ENCODE measurements around the gene TP53I3. TPM values are rescaled to one million over a fixed set of nuclear protein-coding genes. Genes with fewer than 3 reads are reported as not detected.

TP53I3 gene
- total and polyA plus RNA-seq, 3 donors from 2014 or later: 31.3 to 70.4 (median 36.5) TPM

DNA sequence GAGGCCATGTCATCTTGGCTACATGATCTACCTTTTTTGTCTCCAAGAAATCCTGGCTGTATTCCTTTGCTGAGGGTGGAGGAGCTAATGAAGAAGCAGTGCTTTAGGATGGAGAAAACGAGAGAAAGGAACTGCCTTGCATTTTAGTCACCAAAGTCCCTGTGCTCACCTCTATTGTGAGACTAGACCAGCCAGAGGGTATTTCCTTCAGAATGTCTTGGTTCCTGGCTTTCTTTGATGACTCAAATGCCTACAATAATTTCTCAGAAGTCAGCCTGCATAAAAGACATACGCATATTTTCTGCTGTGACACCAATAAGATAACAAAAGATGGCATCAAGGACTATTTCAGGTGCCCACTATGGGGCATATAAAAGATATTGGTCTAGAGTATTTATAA is 19.3 kb downstream of the TP53I3 start:
- Histone ChIP-seq H3K9me3 (no peaks in the 10 kb centered on the region), H3K27me3 (no peaks in the 10 kb centered on the region), H3K36me3 (ENCODE audit: low read depth, missing control alignments) (no peaks in the 10 kb centered on the region), H3K27ac (no peak overlapping the region), H3K4me1 (no peaks in the 10 kb centered on the region), H3K4me3 (no peak overlapping the region)
- TF ChIP-seq, protein P1, sequence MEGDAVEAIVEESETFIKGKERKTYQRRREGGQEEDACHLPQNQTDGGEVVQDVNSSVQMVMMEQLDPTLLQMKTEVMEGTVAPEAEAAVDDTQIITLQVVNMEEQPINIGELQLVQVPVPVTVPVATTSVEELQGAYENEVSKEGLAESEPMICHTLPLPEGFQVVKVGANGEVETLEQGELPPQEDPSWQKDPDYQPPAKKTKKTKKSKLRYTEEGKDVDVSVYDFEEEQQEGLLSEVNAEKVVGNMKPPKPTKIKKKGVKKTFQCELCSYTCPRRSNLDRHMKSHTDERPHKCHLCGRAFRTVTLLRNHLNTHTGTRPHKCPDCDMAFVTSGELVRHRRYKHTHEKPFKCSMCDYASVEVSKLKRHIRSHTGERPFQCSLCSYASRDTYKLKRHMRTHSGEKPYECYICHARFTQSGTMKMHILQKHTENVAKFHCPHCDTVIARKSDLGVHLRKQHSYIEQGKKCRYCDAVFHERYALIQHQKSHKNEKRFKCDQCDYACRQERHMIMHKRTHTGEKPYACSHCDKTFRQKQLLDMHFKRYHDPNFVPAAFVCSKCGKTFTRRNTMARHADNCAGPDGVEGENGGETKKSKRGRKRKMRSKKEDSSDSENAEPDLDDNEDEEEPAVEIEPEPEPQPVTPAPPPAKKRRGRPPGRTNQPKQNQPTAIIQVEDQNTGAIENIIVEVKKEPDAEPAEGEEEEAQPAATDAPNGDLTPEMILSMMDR (IDR thresholded peaks at IDR 0.05): no peak
- no peak for TF ChIP-seq POLR2A (IDR thresholded peaks at IDR 0.05)
- intact Hi-C loops (cut with DNase I; ENCODE audit: low total_unique reads): no loop called here
- no peak for DNase-seq
- WGBS, 2 donors: 81 to 87% methylated on average over 2 of the region's 2 CpGs

DNA sequence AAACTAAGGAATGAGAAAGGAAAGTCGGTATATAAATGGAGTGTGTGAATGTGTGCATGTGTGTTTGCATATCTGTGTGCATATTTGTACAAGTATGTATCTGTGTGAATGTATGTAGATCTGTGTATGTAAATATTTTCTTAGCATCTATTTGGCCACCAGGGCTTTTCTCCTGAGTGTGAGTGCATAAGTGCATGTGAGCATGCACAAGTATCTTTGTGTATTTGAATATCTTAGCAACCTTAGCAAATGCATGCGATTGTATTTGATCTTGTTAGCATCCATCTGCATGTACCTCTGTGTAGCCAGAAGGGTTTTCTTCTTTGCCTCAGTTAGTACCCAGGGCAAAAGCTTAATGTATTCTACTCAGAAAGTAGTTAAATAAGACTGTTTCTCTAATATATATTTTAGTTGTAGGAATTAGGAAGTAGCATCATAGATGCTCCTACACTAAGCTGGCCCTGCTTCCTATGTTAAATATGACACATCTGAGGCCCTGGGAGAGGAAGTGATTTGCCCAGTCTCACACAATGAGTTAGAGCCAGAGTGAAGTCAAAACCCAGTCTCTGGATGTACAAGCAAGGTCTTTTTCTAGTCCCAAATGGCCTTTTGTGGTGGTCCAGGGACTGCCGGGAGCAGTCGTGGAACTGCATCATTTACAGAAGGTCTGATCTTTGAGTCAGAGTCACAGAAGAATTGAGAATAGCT is 25.9 kb downstream of the TP53I3 start:
- intact Hi-C loops (cut with DNase I; ENCODE audit: low total_unique reads): no loop called here
- TF ChIP-seq POLR2A (IDR thresholded peaks at IDR 0.05): no peak
- TF ChIP-seq, protein P1 (IDR thresholded peaks at IDR 0.05): no peak
- 83 to 91% methylated on average over 4 of the region's 4 CpGs for WGBS, 2 donors

DNA sequence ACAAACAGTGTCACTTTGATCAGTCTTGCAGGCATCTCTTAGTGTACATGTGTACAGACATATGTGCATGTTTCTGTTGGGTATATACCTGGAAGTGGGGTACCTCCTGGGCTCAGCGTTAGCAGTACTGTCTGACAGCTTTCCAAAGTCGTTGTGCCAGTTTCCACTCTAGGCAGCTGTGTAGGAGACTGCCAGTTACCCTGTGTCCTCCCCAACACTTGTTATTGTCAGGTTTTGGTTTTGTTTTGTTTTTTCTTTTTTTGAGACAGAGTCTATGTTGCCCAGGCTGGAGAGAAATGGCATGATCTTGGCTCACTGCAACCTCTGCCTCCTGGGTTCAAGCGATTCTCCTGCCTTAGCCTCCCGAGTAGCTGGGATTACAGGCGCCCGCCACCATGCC is 28.9 kb downstream of the TP53I3 start:
- intact Hi-C loops (cut with DNase I; ENCODE audit: low total_unique reads): no loop called here
- no peak for TF ChIP-seq POLR2A (IDR thresholded peaks at IDR 0.05)
- TF ChIP-seq, protein P1 (IDR thresholded peaks at IDR 0.05): no peak
- DNase-seq: no peak
- H3K4me3 ChIP-seq: no peak overlapping the region
- H3K4me1 ChIP-seq: no peaks in the 10 kb centered on the region
- no peaks in the 10 kb centered on the region for H3K36me3 ChIP-seq (ENCODE audit: low read depth, missing control alignments)
- no peak overlapping the region for H3K27ac ChIP-seq
- WGBS, 2 donors: 88 to 97% methylated on average over 6 of the region's 6 CpGs
- H3K27me3 ChIP-seq: no peaks in the 10 kb centered on the region
- no peaks in the 10 kb centered on the region for H3K9me3 ChIP-seq

More for the DNA sequence above, 25.9 kb downstream of the TP53I3 start:
- H3K9me3 ChIP-seq: no peaks in the 10 kb centered on the region
- no peak overlapping the region for H3K4me3 ChIP-seq
- H3K36me3 ChIP-seq (ENCODE audit: low read depth, missing control alignments): no peaks in the 10 kb centered on the region
- no peaks in the 10 kb centered on the region for H3K27me3 ChIP-seq
- H3K4me1 ChIP-seq: no peaks in the 10 kb centered on the region
- H3K27ac ChIP-seq: no peak overlapping the region
- DNase-seq: no peak

DNA sequence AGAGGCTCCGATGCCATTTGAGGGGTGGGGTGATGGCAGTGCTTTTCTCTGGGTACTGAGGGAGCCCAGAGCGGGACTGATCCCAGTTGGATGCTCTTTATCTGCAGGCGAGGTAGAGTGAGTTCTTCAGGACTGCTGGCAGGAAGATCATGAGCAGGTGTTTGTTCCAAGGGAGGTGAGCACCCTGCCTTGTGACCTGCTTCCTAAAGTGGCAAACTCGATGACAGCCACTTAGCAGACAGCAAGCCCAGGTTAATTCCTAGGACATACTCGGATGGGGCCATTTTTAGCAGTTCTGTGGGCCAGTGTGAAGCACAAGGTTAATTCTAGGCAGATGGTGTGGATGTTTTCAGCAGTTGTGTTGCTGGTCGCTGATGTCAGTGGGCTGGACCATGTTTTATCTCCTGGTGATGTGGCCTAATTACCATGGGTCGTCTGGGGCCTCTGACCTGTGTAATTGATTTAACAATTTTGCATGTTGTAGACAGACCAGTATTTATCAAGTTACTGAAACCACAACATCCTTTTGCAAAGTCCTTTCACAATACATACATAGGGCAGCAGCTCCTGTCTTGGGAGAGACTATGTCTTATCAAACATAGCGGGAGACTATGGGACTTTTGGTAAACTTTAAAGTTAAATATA is 30.1 kb downstream of the TP53I3 start:
- 85 to 86% methylated on average over 8 of the region's 8 CpGs for WGBS, 2 donors

More for the DNA sequence above, 30.1 kb downstream of the TP53I3 start:
- no peaks in the 10 kb centered on the region for H3K4me1 ChIP-seq
- H3K9me3 ChIP-seq: no peaks in the 10 kb centered on the region
- DNase-seq: no peak
- no peak overlapping the region for H3K4me3 ChIP-seq
- no peaks in the 10 kb centered on the region for H3K36me3 ChIP-seq (ENCODE audit: low read depth, missing control alignments)
- H3K27me3 ChIP-seq: no peaks in the 10 kb centered on the region
- no peak for TF ChIP-seq POLR2A (IDR thresholded peaks at IDR 0.05)
- TF ChIP-seq, protein P1 (IDR thresholded peaks at IDR 0.05): no peak
- no peak overlapping the region for H3K27ac ChIP-seq
- intact Hi-C loops (cut with DNase I; ENCODE audit: low total_unique reads): no loop called here

Data from testis (tissue), 3 donors.